ENCODE results near the gene KXD1. TPM values are rescaled to one million over a fixed set of nuclear protein-coding genes. Genes with fewer than 3 reads are reported as not detected.

The KXD1 gene
- polyA plus RNA-seq, 4 donors, result 58.8 to 81.3 (median 75.2) TPM

GRCh38 chr19:18558604-18559003 is 934 bp downstream of the KXD1 start:
- DNase-seq, result no peak
- FAIRE-seq, result no peak
- H3K27me3 ChIP-seq (ENCODE audit: control insufficient read depth in 3 of 3, insufficient read depth in 3 of 3, low read length in 3 of 3), result no peaks in the 10 kb centered on the region
- WGBS, 3 donors, result 46 to 59% (median 57%) methylated on average over 3 of the region's 3 CpGs
- peaks cover 0 to 23% (median 7%) of the 10 kb centered on the region in 3 donors for H3K36me3 ChIP-seq (ENCODE audit: control insufficient read depth in 3 of 3, insufficient read depth in 2 of 3, low read depth in 1 of 3, low read length in 3 of 3)
- peak overlapping the region; percentile 81 to 93 (median 91) for H3K27ac ChIP-seq (ENCODE audit: low read depth in 1 of 3, low read length in 2 of 3)
- H3K9me3 ChIP-seq (ENCODE audit: control insufficient read depth in 2 of 2, insufficient read depth in 1 of 2, low read depth in 1 of 2, low read length in 1 of 2), result no peaks in the 10 kb centered on the region
- peaks cover 3 to 8% (median 3%) of the 10 kb centered on the region in 3 donors for H3K4me1 ChIP-seq (ENCODE audit: control insufficient read depth in 3 of 3, insufficient read depth in 2 of 3, low read depth in 1 of 3, low read length in 2 of 3)
- H3K4me3 ChIP-seq (ENCODE audit: low read depth in 1 of 3, low read length in 3 of 3), result peak overlapping the region; percentile 70 to 79 (median 77)

- no peaks in the 10 kb centered on the region for H3K9me3 ChIP-seq (ENCODE audit: control insufficient read depth in 2 of 2, insufficient read depth in 1 of 2, low read depth in 1 of 2, low read length in 1 of 2)
- no peaks in the 10 kb centered on the region for H3K27me3 ChIP-seq (ENCODE audit: control insufficient read depth in 3 of 3, insufficient read depth in 3 of 3, low read length in 3 of 3)
- FAIRE-seq, result no peak
- H3K36me3 ChIP-seq (ENCODE audit: control insufficient read depth in 3 of 3, insufficient read depth in 2 of 3, low read depth in 1 of 3, low read length in 3 of 3), result peaks cover 2 to 34% (median 10%) of the 10 kb centered on the region in 3 donors
- no peak overlapping the region for H3K27ac ChIP-seq (ENCODE audit: low read depth in 1 of 3, low read length in 2 of 3)
- H3K4me3 ChIP-seq (ENCODE audit: low read depth in 1 of 3, low read length in 3 of 3), result no peak overlapping the region
- no peak for DNase-seq
- WGBS, 3 donors, result 61 to 72% (median 69%) methylated on average over 5 of the region's 5 CpGs
- peaks cover 3 to 8% (median 3%) of the 10 kb centered on the region in 3 donors for H3K4me1 ChIP-seq (ENCODE audit: control insufficient read depth in 3 of 3, insufficient read depth in 2 of 3, low read depth in 1 of 3, low read length in 2 of 3)
These were observed 2.0 kb downstream of the KXD1 start for GRCh38 chr19:18559685-18560084.

DNA sequence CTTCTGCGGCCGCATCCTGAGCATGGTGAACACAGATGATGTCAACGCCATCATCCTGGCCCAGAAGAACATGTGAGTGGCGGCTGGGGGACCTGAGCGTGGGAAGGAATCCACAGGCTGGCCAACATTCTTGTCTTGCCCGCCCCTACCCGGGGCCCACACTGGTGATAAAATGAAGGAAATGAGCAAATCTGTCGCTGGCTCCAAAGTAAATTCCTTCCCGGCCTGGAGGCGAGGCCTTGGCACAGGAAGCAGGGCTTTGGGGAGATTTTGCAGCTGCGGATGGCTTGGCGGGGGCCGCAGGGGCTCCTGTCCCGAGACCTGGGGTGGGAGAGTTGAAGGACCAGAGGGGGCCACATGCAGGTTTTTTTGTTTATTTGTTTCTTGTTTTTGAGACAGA is 4.4 kb downstream of the KXD1 start:
- Histone ChIP-seq H3K4me3 (ENCODE audit: low read depth in 1 of 3, low read length in 3 of 3) (no peak overlapping the region), H3K9me3 (ENCODE audit: control insufficient read depth in 2 of 2, insufficient read depth in 1 of 2, low read depth in 1 of 2, low read length in 1 of 2) (no peaks in the 10 kb centered on the region), H3K27ac (ENCODE audit: low read depth in 1 of 3, low read length in 2 of 3) (peak overlapping the region in 1 of 3 donors; percentile 62), H3K36me3 (ENCODE audit: control insufficient read depth in 3 of 3, insufficient read depth in 2 of 3, low read depth in 1 of 3, low read length in 3 of 3) (peaks cover 9 to 58% (median 16%) of the 10 kb centered on the region in 3 donors), H3K4me1 (ENCODE audit: control insufficient read depth in 3 of 3, insufficient read depth in 2 of 3, low read depth in 1 of 3, low read length in 2 of 3) (peaks cover 3 to 8% (median 3%) of the 10 kb centered on the region in 3 donors), H3K27me3 (ENCODE audit: control insufficient read depth in 3 of 3, insufficient read depth in 3 of 3, low read length in 3 of 3) (no peaks in the 10 kb centered on the region)
- 79 to 89% (median 83%) methylated on average over 14 of the region's 14 CpGs for WGBS, 3 donors
- FAIRE-seq, result no peak
- DNase-seq, result no peak

DNA sequence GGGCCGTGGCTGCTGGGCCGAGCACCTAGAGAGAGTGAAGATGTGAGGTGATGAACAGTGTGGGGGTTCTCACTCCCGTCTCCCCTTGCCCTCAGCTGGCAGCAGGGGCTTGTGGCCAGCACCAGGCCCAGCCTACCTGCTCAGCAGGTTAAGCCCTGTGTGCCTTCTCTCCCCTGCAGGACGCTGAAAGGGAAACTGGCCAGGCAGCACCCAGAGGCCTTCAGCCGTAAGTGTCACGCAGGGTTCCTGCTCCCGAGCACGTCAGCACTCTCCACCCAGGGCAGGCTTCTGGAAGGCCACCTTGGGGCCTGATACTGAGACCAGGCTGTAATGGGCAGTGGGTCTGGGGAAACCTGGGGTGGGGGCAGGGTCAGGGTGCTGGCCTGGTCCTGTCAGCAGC is 9.3 kb downstream of the KXD1 start:
- no peak for DNase-seq
- Histone ChIP-seq H3K4me1 (ENCODE audit: control insufficient read depth in 3 of 3, insufficient read depth in 2 of 3, low read depth in 1 of 3, low read length in 2 of 3) (no peaks in the 10 kb centered on the region), H3K27ac (ENCODE audit: low read depth in 1 of 3, low read length in 2 of 3) (no peak overlapping the region), H3K9me3 (ENCODE audit: control insufficient read depth in 2 of 2, insufficient read depth in 1 of 2, low read depth in 1 of 2, low read length in 1 of 2) (no peaks in the 10 kb centered on the region), H3K36me3 (ENCODE audit: control insufficient read depth in 3 of 3, insufficient read depth in 2 of 3, low read depth in 1 of 3, low read length in 3 of 3) (peaks cover 18 to 77% (median 19%) of the 10 kb centered on the region in 3 donors), H3K27me3 (ENCODE audit: control insufficient read depth in 3 of 3, insufficient read depth in 3 of 3, low read length in 3 of 3) (no peaks in the 10 kb centered on the region), H3K4me3 (ENCODE audit: low read depth in 1 of 3, low read length in 3 of 3) (no peak overlapping the region)
- no peak for FAIRE-seq
- WGBS, 3 donors, result 94 to 96% (median 95%) methylated on average over 8 of the region's 8 CpGs

GRCh38 chr19:18568367-18568766 is 10.7 kb downstream of the KXD1 start:
- 95 to 96% (median 95%) methylated on average over 15 of the region's 15 CpGs for WGBS, 3 donors
- Histone ChIP-seq H3K36me3 (ENCODE audit: control insufficient read depth in 3 of 3, insufficient read depth in 2 of 3, low read depth in 1 of 3, low read length in 3 of 3) (peaks cover 14 to 73% (median 20%) of the 10 kb centered on the region in 3 donors), H3K4me3 (ENCODE audit: low read depth in 1 of 3, low read length in 3 of 3) (no peak overlapping the region), H3K9me3 (ENCODE audit: control insufficient read depth in 2 of 2, insufficient read depth in 1 of 2, low read depth in 1 of 2, low read length in 1 of 2) (no peaks in the 10 kb centered on the region), H3K4me1 (ENCODE audit: control insufficient read depth in 3 of 3, insufficient read depth in 2 of 3, low read depth in 1 of 3, low read length in 2 of 3) (peaks cover 6 to 10% (median 7%) of the 10 kb centered on the region in 3 donors), H3K27me3 (ENCODE audit: control insufficient read depth in 3 of 3, insufficient read depth in 3 of 3, low read length in 3 of 3) (no peaks in the 10 kb centered on the region), H3K27ac (ENCODE audit: low read depth in 1 of 3, low read length in 2 of 3) (no peak overlapping the region)
- FAIRE-seq (no peak), DNase-seq (no peak)

DNA sequence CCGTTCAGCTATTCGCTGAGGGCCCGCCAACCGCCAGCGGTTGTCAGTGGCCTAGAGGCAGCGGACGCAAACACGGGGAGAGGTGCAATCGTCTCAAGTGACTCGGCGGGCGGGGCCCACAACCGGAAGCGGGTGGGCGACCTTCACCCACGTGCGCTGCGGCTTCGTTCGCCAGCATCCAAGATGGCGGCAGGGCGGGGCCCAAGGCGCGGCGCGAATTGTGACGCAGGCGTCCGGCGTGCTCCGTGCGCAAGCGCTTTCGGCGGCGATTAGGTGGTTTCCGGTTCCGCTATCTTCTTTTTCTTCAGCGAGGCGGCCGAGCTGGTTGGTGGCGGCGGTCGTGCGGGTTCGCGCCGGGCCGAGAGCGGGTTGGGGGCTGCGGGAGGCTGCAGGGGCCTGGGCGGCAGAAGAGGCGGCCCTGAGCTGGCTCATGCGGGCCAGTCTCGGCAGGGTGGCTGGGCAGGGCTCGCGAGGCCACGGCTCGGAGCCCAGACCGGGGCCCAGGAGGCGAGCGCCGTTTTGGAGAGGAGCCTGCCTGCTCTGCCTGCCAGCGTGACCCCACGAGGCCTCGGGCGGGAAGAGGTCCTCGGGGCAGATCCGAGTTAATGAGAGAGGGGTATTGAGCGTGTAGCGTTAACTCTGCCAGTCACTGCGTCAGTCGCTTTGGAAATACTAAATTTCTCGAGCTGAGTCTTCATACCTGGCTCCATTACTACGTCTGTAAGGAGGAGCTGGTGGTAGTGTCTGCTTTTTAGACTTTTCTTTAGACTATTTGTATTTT is 14.1 kb downstream of the KXD1 start, which contains the start of gene UBA52:
UBA52 (plus strand) TSS at position 294 of the 781 bp plus-strand sequence. CDS start 1,444 bp downstream, outside the sequence.
- FAIRE-seq (peak; percentile 15), DNase-seq (peak; percentile 98 to 100)
- Histone ChIP-seq H3K27ac (ENCODE audit: low read depth in 1 of 3, low read length in 2 of 3) (peak within 1 kb of the TSS; percentile 85 to 98 (median 96)), H3K4me1 (ENCODE audit: control insufficient read depth in 3 of 3, insufficient read depth in 2 of 3, low read depth in 1 of 3, low read length in 2 of 3) (peaks cover 6 to 12% (median 7%) of the 10 kb centered on the region in 3 donors), H3K4me3 (ENCODE audit: low read depth in 1 of 3, low read length in 3 of 3) (peak within 1 kb of the TSS; percentile 75 to 92 (median 92)), H3K9me3 (ENCODE audit: control insufficient read depth in 2 of 2, insufficient read depth in 1 of 2, low read depth in 1 of 2, low read length in 1 of 2) (no peaks in the 10 kb centered on the region), H3K27me3 (ENCODE audit: control insufficient read depth in 3 of 3, insufficient read depth in 3 of 3, low read length in 3 of 3) (no peaks in the 10 kb centered on the region), H3K36me3 (ENCODE audit: control insufficient read depth in 3 of 3, insufficient read depth in 2 of 3, low read depth in 1 of 3, low read length in 3 of 3) (peaks cover 15 to 72% (median 19%) of the 10 kb centered on the region in 3 donors)
- WGBS, 3 donors, result 0% methylated on average over 45 to 75 of the region's 75 CpGs

- peaks cover 6 to 12% (median 7%) of the 10 kb centered on the region in 3 donors for H3K4me1 ChIP-seq (ENCODE audit: control insufficient read depth in 3 of 3, insufficient read depth in 2 of 3, low read depth in 1 of 3, low read length in 2 of 3)
- DNase-seq (no peak), FAIRE-seq (no peak)
- no peak overlapping the region for H3K4me3 ChIP-seq (ENCODE audit: low read depth in 1 of 3, low read length in 3 of 3)
- H3K27ac ChIP-seq (ENCODE audit: low read depth in 1 of 3, low read length in 2 of 3), result no peak overlapping the region
- H3K27me3 ChIP-seq (ENCODE audit: control insufficient read depth in 3 of 3, insufficient read depth in 3 of 3, low read length in 3 of 3), result no peaks in the 10 kb centered on the region
- no peaks in the 10 kb centered on the region for H3K9me3 ChIP-seq (ENCODE audit: control insufficient read depth in 2 of 2, insufficient read depth in 1 of 2, low read depth in 1 of 2, low read length in 1 of 2)
- peaks cover 8 to 57% (median 8%) of the 10 kb centered on the region in 3 donors for H3K36me3 ChIP-seq (ENCODE audit: control insufficient read depth in 3 of 3, insufficient read depth in 2 of 3, low read depth in 1 of 3, low read length in 3 of 3)
- 91 to 94% (median 94%) methylated on average over 18 of the region's 18 CpGs for WGBS, 3 donors
These were observed 17.1 kb downstream of the KXD1 start for GRCh38 chr19:18574691-18575291.

- H3K36me3 ChIP-seq (ENCODE audit: control insufficient read depth in 3 of 3, insufficient read depth in 2 of 3, low read depth in 1 of 3, low read length in 3 of 3), result peaks cover 8 to 54% (median 8%) of the 10 kb centered on the region in 3 donors
- H3K27ac ChIP-seq (ENCODE audit: low read depth in 1 of 3, low read length in 2 of 3), result no peak overlapping the region
- peaks cover 6 to 12% (median 7%) of the 10 kb centered on the region in 3 donors for H3K4me1 ChIP-seq (ENCODE audit: control insufficient read depth in 3 of 3, insufficient read depth in 2 of 3, low read depth in 1 of 3, low read length in 2 of 3)
- no peak for DNase-seq
- H3K9me3 ChIP-seq (ENCODE audit: control insufficient read depth in 2 of 2, insufficient read depth in 1 of 2, low read depth in 1 of 2, low read length in 1 of 2), result no peaks in the 10 kb centered on the region
- H3K27me3 ChIP-seq (ENCODE audit: control insufficient read depth in 3 of 3, insufficient read depth in 3 of 3, low read length in 3 of 3), result peaks cover 0 to 2% (median 0%) of the 10 kb centered on the region in 3 donors
- 85 to 100% (median 98%) methylated on average over 6 to 8 of the region's 8 CpGs for WGBS, 3 donors
- no peak overlapping the region for H3K4me3 ChIP-seq (ENCODE audit: low read depth in 1 of 3, low read length in 3 of 3)
- no peak for FAIRE-seq
These were observed 18.7 kb downstream of the KXD1 start for GRCh38 chr19:18576383-18576782.
